ENCODE results near the gene BUD31.

- TF ChIP-seq GABPA (IDR thresholded peaks at IDR 0.05 in 1 of 2, conservative IDR thresholded peaks at IDR 0.05 in 1 of 2) (no peak), CTCF (IDR thresholded peaks at IDR 0.05; ENCODE audit: low read depth, low read length, missing input control) (no peak), REST (IDR thresholded peaks at IDR 0.05) (no peak), MAX (IDR thresholded peaks at IDR 0.05) (no peak), HNF4A (conservative IDR thresholded peaks at IDR 0.05) (no peak)
These were observed 17.7 kb upstream of the BUD31 start for GRCh38 chr7:99390941-99391602.

All from liver (tissue), 3 donors.